Activated T-cell treated with anti-CD3 and anti-CD28 coated beads, Interleukin-2, amount 50 U/mL, for 72 hours (primary cell): Measurements from ENCODE around the gene SLC39A9. TPM values are rescaled to one million over a fixed set of nuclear protein-coding genes. Genes with fewer than 3 reads are reported as not detected.

Experiments used
- ATAC-seq, 2 donors: fragments of 150-1000 bp; cut with Tn5 transposase; replicated peaks in 1 of 2; 2 replicates each; pipeline ENCODE4 v1.10.0; 2021; ENCODE audit warnings: moderate library complexity in 2 of 2, mild to moderate bottlenecking in 1 of 2
- DNase-seq, 2 donors: peaks; one replicate each; pipeline ENCODE4 v3.0.0; 2021 to 2022; ENCODE audit warnings: mixed read lengths in 1 of 2
- H3K27ac Mint-ChIP-seq: one replicate; pipeline ENCODE4 v1.8.0; 2022; ENCODE audit warnings: mild to moderate bottlenecking, moderate library complexity, mixed read lengths
- H3K27me3 Mint-ChIP-seq: one replicate; pipeline ENCODE4 v1.8.0; 2022; ENCODE audit warnings: low read depth, mixed read lengths
- H3K36me3 Mint-ChIP-seq, 2 donors: one replicate each; pipeline ENCODE4 v1.8.0; 2022; ENCODE audit warnings: mixed read lengths in 2 of 2, mild to moderate bottlenecking in 1 of 2; ENCODE audit not compliant: insufficient read depth in 2 of 2
- H3K4me1 Mint-ChIP-seq: one replicate; pipeline ENCODE4 v1.8.0; 2022; ENCODE audit warnings: low read depth, mixed read lengths
- H3K4me3 Mint-ChIP-seq, 2 donors: one replicate each; pipeline ENCODE4 v1.8.0; 2022; ENCODE audit warnings: mild to moderate bottlenecking in 2 of 2, mixed read lengths in 2 of 2, moderate library complexity in 2 of 2
- H3K9me3 Mint-ChIP-seq, 2 donors: one replicate each; pipeline ENCODE4 v1.8.0; 2022; ENCODE audit warnings: mixed read lengths in 2 of 2
- total RNA-seq, 2 donors: library from RNA; stranded (reverse); gene quantifications; one replicate each; pipeline ENCODE4 v1.2.3, GENCODE V29; 2022

SLC39A9 gene
- total RNA-seq, 2 donors from 2014 or later, result 85.8 to 93.3 TPM

DNA sequence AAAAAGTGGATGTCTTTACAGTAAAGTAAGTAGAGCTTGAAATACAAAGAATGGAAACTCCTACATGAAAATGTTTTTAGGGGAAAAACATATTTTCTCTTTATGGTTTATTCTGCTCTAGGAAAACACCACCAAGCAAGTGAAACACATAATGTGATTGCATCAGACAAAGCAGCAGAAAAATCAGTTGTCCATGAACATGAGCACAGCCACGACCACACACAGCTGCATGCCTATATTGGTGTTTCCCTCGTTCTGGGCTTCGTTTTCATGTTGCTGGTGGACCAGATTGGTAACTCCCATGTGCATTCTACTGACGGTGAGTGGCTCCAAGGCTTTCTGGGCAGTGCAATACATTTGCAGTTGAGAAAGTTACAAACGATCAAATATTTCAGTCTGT, 43.5 kb downstream of the SLC39A9 start:
- H3K4me3 Mint-ChIP-seq, result peak overlapping the region; percentile 78 to 82
- H3K9me3 Mint-ChIP-seq, result no peaks in the 10 kb centered on the region
- H3K27me3 Mint-ChIP-seq, result no peaks in the 10 kb centered on the region
- DNase-seq (peak in 1 of 2 donors; percentile 2), ATAC-seq (peak in 1 of 2 donors; percentile 32)
- H3K4me1 Mint-ChIP-seq, result peaks cover 42% of the 10 kb centered on the region
- peak overlapping the region; percentile 87 for H3K27ac Mint-ChIP-seq
- H3K36me3 Mint-ChIP-seq, result peaks cover 2 to 21% of the 10 kb centered on the region in 2 donors

DNA sequence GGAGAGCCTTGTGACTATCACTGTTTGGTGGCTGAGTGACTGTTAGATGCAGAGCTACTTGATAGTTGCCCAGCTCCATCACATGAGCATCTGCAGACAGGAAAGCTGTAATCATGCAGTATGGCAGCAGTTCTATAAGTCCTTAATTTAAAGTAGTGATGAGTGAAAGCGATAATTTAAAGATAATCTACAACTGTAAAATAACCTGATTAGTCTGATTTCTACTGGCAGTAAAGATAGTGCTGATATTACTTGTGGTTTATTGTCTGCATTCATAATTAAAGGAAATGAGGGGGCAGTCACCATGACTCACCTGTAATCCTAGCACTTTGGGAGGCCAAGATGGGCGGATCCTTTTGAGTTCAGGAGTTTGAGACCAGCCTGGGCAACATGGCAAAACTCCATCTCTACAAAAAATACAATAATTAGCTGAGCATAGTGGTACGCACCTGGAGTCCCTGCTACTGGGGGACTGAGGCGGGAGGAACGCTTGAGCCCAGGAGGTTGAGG, 44.9 kb downstream of the SLC39A9 start:
- H3K27ac Mint-ChIP-seq, result peak overlapping the region; percentile 87
- peaks cover 42% of the 10 kb centered on the region for H3K4me1 Mint-ChIP-seq
- H3K4me3 Mint-ChIP-seq, result peak overlapping the region; percentile 78 to 82
- H3K9me3 Mint-ChIP-seq, result no peaks in the 10 kb centered on the region
- H3K27me3 Mint-ChIP-seq, result no peaks in the 10 kb centered on the region
- ATAC-seq (no peak), DNase-seq (no peak)
- peaks cover 2 to 21% of the 10 kb centered on the region in 2 donors for H3K36me3 Mint-ChIP-seq

DNA sequence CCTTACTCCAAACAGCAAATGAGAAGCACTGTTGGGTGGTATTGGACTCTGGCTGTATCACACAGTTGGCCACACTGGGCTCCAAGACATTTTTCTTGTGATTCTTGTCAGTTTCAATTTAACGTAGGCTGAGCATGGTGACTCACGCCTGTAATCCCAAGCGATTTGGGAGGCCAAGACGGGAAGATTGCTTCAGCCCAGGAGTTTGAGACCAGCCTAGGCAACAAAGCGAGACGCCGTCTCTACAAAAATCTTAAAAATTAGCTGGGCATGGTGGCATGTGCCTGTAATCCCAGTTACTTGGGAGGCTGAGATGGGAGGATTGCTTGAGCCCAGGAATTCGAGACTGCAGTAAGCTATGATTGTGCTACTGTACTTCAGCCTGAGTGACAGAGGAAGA, 50.7 kb downstream of the SLC39A9 start:
- Mint-ChIP-seq H3K4me3 (no peak overlapping the region), H3K36me3 (peaks cover 2 to 13% of the 10 kb centered on the region in 2 donors), H3K27ac (no peak overlapping the region), H3K9me3 (no peaks in the 10 kb centered on the region), H3K27me3 (no peaks in the 10 kb centered on the region), H3K4me1 (peaks cover 14% of the 10 kb centered on the region)
- no peak for ATAC-seq
- no peak for DNase-seq

DNA sequence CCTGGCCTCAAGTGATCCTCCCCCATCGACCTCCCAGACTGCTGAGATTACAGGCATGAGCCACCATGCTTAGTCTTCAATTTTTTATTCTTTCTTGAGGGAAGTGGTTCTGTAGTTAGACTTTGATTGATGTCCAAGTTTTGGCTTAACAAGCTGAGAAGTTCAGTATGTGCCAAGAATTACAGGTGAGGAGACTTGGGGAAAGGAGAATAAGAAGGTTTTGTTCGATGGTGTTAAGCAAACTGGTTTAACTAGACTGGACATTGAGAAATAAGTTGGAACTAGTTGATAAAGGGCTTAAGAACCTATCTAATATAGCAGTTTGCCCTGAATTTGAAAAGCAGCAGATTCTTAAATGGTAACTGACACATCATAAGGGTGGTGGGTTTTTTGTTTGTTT, 53.4 kb downstream of the SLC39A9 start:
- DNase-seq (no peak), ATAC-seq (no peak)
- no peak overlapping the region for H3K4me3 Mint-ChIP-seq
- H3K9me3 Mint-ChIP-seq, result no peaks in the 10 kb centered on the region
- peaks cover 0 to 10% of the 10 kb centered on the region in 2 donors for H3K36me3 Mint-ChIP-seq
- peaks cover 6% of the 10 kb centered on the region for H3K4me1 Mint-ChIP-seq
- no peak overlapping the region for H3K27ac Mint-ChIP-seq
- no peaks in the 10 kb centered on the region for H3K27me3 Mint-ChIP-seq

DNA sequence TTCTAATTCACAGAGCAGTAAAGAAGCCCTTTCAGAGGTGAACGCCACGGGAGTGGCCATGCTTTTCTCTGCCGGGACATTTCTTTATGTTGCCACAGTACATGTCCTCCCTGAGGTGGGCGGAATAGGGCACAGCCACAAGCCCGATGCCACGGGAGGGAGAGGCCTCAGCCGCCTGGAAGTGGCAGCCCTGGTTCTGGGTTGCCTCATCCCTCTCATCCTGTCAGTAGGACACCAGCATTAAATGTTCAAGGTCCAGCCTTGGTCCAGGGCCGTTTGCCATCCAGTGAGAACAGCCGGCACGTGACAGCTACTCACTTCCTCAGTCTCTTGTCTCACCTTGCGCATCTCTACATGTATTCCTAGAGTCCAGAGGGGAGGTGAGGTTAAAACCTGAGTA, 59.9 kb downstream of the SLC39A9 start:
- DNase-seq, result no peak

DNA sequence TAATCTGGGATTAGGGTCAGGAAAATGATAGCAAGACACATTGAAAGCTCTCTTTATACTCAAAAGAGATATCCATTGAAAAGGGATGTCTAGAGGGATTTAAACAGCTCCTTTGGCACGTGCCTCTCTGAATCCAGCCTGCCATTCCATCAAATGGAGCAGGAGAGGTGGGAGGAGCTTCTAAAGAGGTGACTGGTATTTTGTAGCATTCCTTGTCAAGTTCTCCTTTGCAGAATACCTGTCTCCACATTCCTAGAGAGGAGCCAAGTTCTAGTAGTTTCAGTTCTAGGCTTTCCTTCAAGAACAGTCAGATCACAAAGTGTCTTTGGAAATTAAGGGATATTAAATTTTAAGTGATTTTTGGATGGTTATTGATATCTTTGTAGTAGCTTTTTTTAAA, 60.6 kb downstream of the SLC39A9 start:
- H3K36me3 Mint-ChIP-seq, result peaks cover 0 to 18% of the 10 kb centered on the region in 2 donors
- no peak for ATAC-seq
- no peaks in the 10 kb centered on the region for H3K4me1 Mint-ChIP-seq
- H3K4me3 Mint-ChIP-seq, result no peak overlapping the region
- H3K27ac Mint-ChIP-seq, result no peak overlapping the region
- H3K27me3 Mint-ChIP-seq, result no peaks in the 10 kb centered on the region
- no peak for DNase-seq
- H3K9me3 Mint-ChIP-seq, result no peaks in the 10 kb centered on the region

More for the DNA sequence above, 59.9 kb downstream of the SLC39A9 start:
- H3K36me3 Mint-ChIP-seq, result peaks cover 0 to 21% of the 10 kb centered on the region in 2 donors
- ATAC-seq, result no peak
- no peaks in the 10 kb centered on the region for H3K27me3 Mint-ChIP-seq
- H3K4me1 Mint-ChIP-seq, result no peaks in the 10 kb centered on the region
- no peaks in the 10 kb centered on the region for H3K9me3 Mint-ChIP-seq
- no peak overlapping the region for H3K4me3 Mint-ChIP-seq
- H3K27ac Mint-ChIP-seq, result no peak overlapping the region

DNA sequence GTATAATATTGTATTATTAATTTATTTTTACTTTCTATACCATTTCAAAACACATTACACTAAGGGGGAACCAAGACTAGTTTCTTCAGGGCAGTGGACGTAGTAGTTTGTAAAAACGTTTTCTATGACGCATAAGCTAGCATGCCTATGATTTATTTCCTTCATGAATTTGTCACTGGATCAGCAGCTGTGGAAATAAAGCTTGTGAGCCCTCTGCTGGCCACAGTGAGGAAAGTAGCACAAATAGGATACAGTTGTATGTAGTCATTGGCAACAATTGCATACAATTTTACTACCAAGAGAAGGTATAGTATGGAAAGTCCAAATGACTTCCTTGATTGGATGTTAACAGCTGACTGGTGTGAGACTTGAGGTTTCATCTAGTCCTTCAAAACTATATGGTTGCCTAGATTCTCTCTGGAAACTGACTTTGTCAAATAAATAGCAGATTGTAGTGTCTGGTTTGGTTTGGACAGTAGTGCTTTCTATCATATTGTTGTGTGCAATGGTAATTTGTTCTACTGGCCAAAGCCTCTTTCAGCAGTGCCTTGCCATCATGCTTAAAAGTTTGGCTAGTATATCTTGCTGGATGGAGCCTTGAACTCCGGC, 61.7 kb downstream of the SLC39A9 start:
- DNase-seq, result peak; percentile 52 to 58
- Mint-ChIP-seq H3K27me3 (no peaks in the 10 kb centered on the region), H3K4me1 (no peaks in the 10 kb centered on the region), H3K4me3 (no peak overlapping the region), H3K36me3 (peaks cover 0 to 18% of the 10 kb centered on the region in 2 donors), H3K9me3 (no peaks in the 10 kb centered on the region), H3K27ac (no peak overlapping the region)
- peak; percentile 83 to 87 for ATAC-seq

DNA sequence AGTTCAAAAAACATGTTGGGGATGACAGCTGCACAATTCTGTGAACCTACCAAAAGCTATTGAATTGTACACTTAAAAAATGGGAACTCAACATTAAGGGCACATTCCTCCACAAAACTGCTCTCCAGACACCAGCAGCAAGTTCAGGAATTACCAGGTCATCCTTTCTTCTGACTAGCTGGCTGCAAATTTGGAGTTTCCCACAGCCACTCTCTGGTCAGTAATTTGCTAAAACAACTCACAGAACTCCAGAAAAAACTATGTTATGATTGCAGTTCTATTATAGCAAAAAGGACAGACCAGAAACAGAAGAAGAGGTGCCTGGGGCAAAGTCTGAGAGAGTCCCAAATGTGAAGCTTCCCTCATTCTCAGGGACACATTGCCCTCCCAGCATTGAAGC, 65.9 kb downstream of the SLC39A9 start:
- Mint-ChIP-seq H3K4me3 (no peak overlapping the region), H3K9me3 (no peaks in the 10 kb centered on the region), H3K4me1 (no peaks in the 10 kb centered on the region), H3K27ac (no peak overlapping the region), H3K27me3 (no peaks in the 10 kb centered on the region), H3K36me3 (peaks cover 0 to 10% of the 10 kb centered on the region in 2 donors)
- ATAC-seq (no peak), DNase-seq (no peak)

DNA sequence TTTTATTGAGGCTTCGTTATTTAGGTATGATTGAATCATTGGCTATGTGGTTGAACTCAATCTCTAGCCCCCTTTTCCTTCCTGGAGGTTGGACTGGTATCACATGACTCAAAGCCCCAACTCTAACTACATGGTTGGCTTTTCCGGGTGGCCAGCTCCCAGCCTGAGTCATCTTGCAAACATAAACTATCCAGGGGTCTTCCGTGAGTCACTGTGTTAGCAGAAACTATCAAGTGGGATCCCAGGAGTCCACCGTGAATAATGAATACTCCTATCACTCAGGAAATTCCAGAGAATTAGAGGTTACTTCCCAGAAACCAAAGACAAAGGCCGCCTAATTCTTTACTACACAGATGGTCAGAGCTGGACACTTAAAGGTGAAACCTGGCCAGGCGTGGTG, 66.3 kb downstream of the SLC39A9 start:
- DNase-seq (no peak), ATAC-seq (no peak)
- no peaks in the 10 kb centered on the region for H3K9me3 Mint-ChIP-seq
- peaks cover 0 to 5% of the 10 kb centered on the region in 2 donors for H3K36me3 Mint-ChIP-seq
- H3K4me1 Mint-ChIP-seq, result no peaks in the 10 kb centered on the region
- H3K4me3 Mint-ChIP-seq, result no peak overlapping the region
- H3K27me3 Mint-ChIP-seq, result no peaks in the 10 kb centered on the region
- H3K27ac Mint-ChIP-seq, result no peak overlapping the region

DNA sequence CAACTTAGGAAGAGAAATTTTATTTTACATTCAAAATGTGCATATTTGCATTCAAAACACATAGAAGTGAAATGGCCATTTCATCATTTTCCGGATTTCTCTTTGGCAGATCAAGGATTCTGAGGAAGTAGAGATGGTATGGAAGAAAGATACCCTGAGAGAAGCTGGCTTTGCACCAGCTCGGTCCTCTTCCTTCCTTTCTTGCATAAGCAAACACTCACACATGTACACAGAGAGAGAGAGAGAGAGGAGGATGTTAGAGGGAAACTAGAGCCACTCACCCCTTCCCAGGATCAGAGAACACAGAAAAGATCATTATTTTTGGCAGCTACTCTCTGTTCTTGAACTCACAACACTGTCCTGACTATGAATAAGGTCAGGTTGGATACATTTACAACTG, 70.5 kb downstream of the SLC39A9 start:
- no peak for DNase-seq
- H3K4me3 Mint-ChIP-seq, result no peak overlapping the region
- H3K9me3 Mint-ChIP-seq, result no peaks in the 10 kb centered on the region
- H3K36me3 Mint-ChIP-seq, result no peaks in the 10 kb centered on the region
- H3K27me3 Mint-ChIP-seq, result no peaks in the 10 kb centered on the region
- no peaks in the 10 kb centered on the region for H3K4me1 Mint-ChIP-seq
- no peak for ATAC-seq
- no peak overlapping the region for H3K27ac Mint-ChIP-seq

DNA sequence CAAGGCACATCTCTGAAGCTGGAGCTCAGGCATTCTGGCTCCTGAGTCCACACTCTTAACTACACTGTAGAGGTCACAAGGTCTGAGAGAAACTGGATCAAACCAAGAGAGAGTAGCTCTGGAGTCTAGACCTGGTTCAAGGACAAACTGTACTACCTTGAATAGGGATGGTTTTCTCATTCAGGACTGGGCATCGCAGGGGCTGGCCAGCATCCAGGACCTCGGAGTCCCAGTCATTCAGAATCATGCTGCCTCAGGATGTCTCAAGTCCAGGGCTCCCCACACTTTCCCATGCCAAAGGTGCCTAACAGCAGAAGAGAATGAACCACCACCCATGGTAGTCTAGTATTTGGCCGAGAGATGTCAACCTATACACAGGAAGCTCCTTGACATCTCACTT, 72.9 kb downstream of the SLC39A9 start:
- no peak for DNase-seq
- no peaks in the 10 kb centered on the region for H3K36me3 Mint-ChIP-seq
- ATAC-seq, result peak in 1 of 2 donors; percentile 16

DNA sequence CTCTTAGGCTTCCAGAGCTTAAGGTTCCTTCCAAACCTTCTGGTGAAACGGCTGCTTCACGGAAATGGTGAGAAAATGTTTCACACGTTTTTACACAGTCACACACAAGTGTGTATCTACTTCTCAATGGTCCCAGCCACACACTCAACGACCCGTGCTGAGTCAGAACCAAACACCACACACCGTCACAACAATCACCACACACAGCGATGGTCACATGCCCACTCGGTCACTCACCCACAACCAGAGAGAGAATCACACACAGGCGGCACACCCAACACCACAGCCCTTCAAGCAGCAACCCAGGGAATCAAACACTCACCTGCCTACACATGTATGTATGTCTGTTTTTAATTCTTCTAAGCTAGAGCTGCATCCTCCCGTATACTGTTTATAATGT, 73.4 kb downstream of the SLC39A9 start:
- Mint-ChIP-seq H3K27ac (no peak overlapping the region), H3K4me3 (no peak overlapping the region), H3K27me3 (no peaks in the 10 kb centered on the region), H3K36me3 (no peaks in the 10 kb centered on the region), H3K9me3 (no peaks in the 10 kb centered on the region), H3K4me1 (no peaks in the 10 kb centered on the region)
- DNase-seq (peak; percentile 7 to 46), ATAC-seq (peak; percentile 59 to 81)

More for the DNA sequence above, 72.9 kb downstream of the SLC39A9 start:
- no peaks in the 10 kb centered on the region for H3K4me1 Mint-ChIP-seq
- no peak overlapping the region for H3K4me3 Mint-ChIP-seq
- no peak overlapping the region for H3K27ac Mint-ChIP-seq
- no peaks in the 10 kb centered on the region for H3K27me3 Mint-ChIP-seq
- no peaks in the 10 kb centered on the region for H3K9me3 Mint-ChIP-seq

DNA sequence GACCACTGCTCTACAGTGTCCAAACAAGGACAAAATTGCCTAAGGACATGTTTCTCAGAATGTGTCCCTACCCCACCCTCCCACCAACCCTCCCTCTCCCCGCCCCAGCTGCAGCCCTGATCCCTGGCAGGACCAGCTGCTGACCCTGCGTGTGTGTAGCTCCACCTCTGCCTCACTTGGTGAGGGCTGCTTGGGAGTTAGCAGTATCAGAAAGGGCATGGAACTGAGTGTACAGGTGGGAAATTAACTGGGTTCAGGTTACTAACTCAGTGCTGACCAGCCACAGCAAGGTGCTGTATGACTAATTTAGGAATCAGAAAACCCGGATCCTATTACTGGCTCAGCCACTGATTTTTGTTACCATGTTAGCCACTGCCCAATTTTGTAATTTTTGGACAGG, 74.8 kb downstream of the SLC39A9 start:
- Mint-ChIP-seq H3K4me1 (no peaks in the 10 kb centered on the region), H3K27ac (no peak overlapping the region), H3K36me3 (no peaks in the 10 kb centered on the region), H3K4me3 (no peak overlapping the region), H3K9me3 (no peaks in the 10 kb centered on the region), H3K27me3 (no peaks in the 10 kb centered on the region)
- DNase-seq, result no peak
- ATAC-seq, result no peak

DNA sequence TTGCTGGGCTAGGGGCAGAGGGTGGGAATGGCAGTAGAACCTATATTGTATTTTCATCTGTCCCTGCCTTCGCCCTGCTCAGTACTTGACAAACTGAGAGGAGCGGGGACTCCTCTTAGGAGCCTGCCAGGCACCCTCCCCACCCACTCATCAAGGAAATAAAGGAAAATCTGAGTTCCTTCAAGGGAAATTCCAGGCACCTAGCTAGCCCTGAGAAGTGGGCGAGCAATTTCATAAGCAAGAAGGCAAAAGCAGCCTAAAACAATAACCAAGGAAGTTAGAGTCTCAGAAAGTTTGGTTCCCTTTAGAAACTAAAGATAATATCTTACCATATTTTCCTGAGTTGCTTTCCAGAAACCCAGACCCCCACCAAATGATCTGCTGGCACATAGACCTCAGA, 75.5 kb downstream of the SLC39A9 start:
- Mint-ChIP-seq H3K4me1 (no peaks in the 10 kb centered on the region), H3K9me3 (no peaks in the 10 kb centered on the region)

More for the DNA sequence above, 75.5 kb downstream of the SLC39A9 start:
- Mint-ChIP-seq H3K27ac (no peak overlapping the region), H3K27me3 (no peaks in the 10 kb centered on the region), H3K4me3 (no peak overlapping the region), H3K36me3 (no peaks in the 10 kb centered on the region)
- DNase-seq, result no peak
- no peak for ATAC-seq
